ENCODE data around the gene SPOCK1. TPM values are rescaled to one million over a fixed set of nuclear protein-coding genes. Genes with fewer than 3 reads are reported as not detected.

Gene SPOCK1
- total and polyA plus RNA-seq, 9 of the 15 experiments (the other 6 are each of a cell fraction or from before 2014, with no cell fraction given) = 0.01 to 0.35 (median 0.04) TPM; not detected in 6

- TF ChIP-seq ZNF740 (CRISPR knock-in tag; IDR thresholded peaks at IDR 0.05) = no peak
- no peak for TF ChIP-seq ZNF740 (tag; IDR thresholded peaks at IDR 0.05)
- TF ChIP-seq MYBL2 (IDR thresholded peaks at IDR 0.05; ENCODE audit: low read depth) = no peak
- no peak for TF ChIP-seq MYBL2 (CRISPR knock-in tag; IDR thresholded peaks at IDR 0.05; ENCODE audit: borderline replicate concordance)
These were observed 306.8 kb downstream of the SPOCK1 start (continued) for GRCh38 chr5:137192293-137192743.

- Histone ChIP-seq H3K27ac (ENCODE audit: extremely low read depth, low read depth, low read length) (no peak overlapping the region), H3K4me1 (replicated peaks in 1 of 2; ENCODE audit: control insufficient read depth in 2 of 2, insufficient read depth in 2 of 2, low read length in 2 of 2) (no peaks in the 10 kb centered on the region), H3K27me3 (ENCODE audit: control insufficient read depth in 2 of 2, insufficient read depth in 2 of 2, low read length in 2 of 2) (no peaks in the 10 kb centered on the region; a peak in 2 of 5 replicates), H3K9me3 (replicated peaks; ENCODE audit: control insufficient read depth, insufficient read depth, low read depth, low read length) (no peaks in the 10 kb centered on the region), H4K20me1 (replicated peaks; ENCODE audit: control insufficient read depth, insufficient read depth, low read length) (no peaks in the 10 kb centered on the region), H3K36me3 (ENCODE audit: control insufficient read depth, insufficient read depth, low read length) (no peaks in the 10 kb centered on the region), H3K9me1 (ENCODE audit: control insufficient read depth, insufficient read depth, low read length) (no peaks in the 10 kb centered on the region), H3K79me2 (ENCODE audit: control insufficient read depth, insufficient read depth, low read length) (no peaks in the 10 kb centered on the region), H3K4me3 (no peak overlapping the region), H3K4me2 (ENCODE audit: insufficient read depth, low read length) (no peak overlapping the region), H3K9ac (ENCODE audit: insufficient read depth in 1 of 2, low read depth in 2 of 2, low read length in 2 of 2) (no peak overlapping the region), H2AFZ (ENCODE audit: low read depth, low read length) (no peak overlapping the region)
- FAIRE-seq (no peak), ATAC-seq (no peak), DNase-seq (ENCODE audit: extremely low read depth in 1 of 4, low spot score in 3 of 4) (no peak)
- intact Hi-C loops (cut with micrococcal nuclease) = no loop called here
- WGBS (ENCODE audit: insufficient coverage, low coverage, missing lambda C conversion rate) = 0% methylated on average over 2 of the region's 2 CpGs
- TF ChIP-seq OTX1 (CRISPR knock-in tag; IDR thresholded peaks at IDR 0.05) (no peak), CTBP1 (IDR thresholded peaks at IDR 0.05; ENCODE audit: borderline replicate concordance) (no peak), ZNF311 (CRISPR knock-in tag; IDR thresholded peaks at IDR 0.05) (no peak), ZNF699 (CRISPR knock-in tag; IDR thresholded peaks at IDR 0.05; ENCODE audit: insufficient replicate concordance) (no peak), KLF16 (IDR thresholded peaks at IDR 0.05) (no peak), MCM5 (IDR thresholded peaks at IDR 0.05; ENCODE audit: low read depth) (no peak), RBM25 (IDR thresholded peaks at IDR 0.05; ENCODE audit: low read depth, low read length, severe bottlenecking) (no peak), IRF2 (CRISPR knock-in tag; IDR thresholded peaks at IDR 0.05) (no peak)
- BruUV-seq (replicated peaks) = no TSS peak
- CTCF ChIA-PET (ENCODE audit: low intra/inter-chr PET ratio) = no interaction called here
- in situ Hi-C loops (cut with MboI) = no loop called here
- POLR2A ChIA-PET = interaction anchor here (1.4 kb wide), 1 partner anchor 9 kb away, joined by 3 read pairs; no protein-coding TSS in a partner anchor
These were observed 307.9 kb downstream of the SPOCK1 start for GRCh38 chr5:137191179-137191578.
